ENCODE results near the gene ZFYVE1.
"Not testable (repeated sequence)": the region's sequence is repeated elsewhere in the genome, so short reads cannot be mapped to it uniquely, and the experiment has no call there.

Gene ZFYVE1

GRCh38 chr14:73049428-73049827, 22.5 kb upstream of the ZFYVE1 start:
- no peak for DNase-seq (ENCODE audit: low read depth)
- no peak overlapping the region for H3K4me3 ChIP-seq (ENCODE audit: low read depth, low read length)
- TF ChIP-seq, protein P1, sequence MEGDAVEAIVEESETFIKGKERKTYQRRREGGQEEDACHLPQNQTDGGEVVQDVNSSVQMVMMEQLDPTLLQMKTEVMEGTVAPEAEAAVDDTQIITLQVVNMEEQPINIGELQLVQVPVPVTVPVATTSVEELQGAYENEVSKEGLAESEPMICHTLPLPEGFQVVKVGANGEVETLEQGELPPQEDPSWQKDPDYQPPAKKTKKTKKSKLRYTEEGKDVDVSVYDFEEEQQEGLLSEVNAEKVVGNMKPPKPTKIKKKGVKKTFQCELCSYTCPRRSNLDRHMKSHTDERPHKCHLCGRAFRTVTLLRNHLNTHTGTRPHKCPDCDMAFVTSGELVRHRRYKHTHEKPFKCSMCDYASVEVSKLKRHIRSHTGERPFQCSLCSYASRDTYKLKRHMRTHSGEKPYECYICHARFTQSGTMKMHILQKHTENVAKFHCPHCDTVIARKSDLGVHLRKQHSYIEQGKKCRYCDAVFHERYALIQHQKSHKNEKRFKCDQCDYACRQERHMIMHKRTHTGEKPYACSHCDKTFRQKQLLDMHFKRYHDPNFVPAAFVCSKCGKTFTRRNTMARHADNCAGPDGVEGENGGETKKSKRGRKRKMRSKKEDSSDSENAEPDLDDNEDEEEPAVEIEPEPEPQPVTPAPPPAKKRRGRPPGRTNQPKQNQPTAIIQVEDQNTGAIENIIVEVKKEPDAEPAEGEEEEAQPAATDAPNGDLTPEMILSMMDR (IDR thresholded peaks at IDR 0.05; ENCODE audit: control insufficient read depth, extremely low read depth, insufficient read depth), result no peak

GRCh38 chr14:73047808-73048207, 20.9 kb upstream of the ZFYVE1 start:
- H3K4me3 ChIP-seq (ENCODE audit: low read depth, low read length), result no peak overlapping the region
- DNase-seq (ENCODE audit: low read depth), result no peak
- TF ChIP-seq, protein P1 (IDR thresholded peaks at IDR 0.05; ENCODE audit: control insufficient read depth, extremely low read depth, insufficient read depth), result no peak

GRCh38 chr14:73036706-73037450, 10.0 kb upstream of the ZFYVE1 start:
- not testable (repeated sequence) for H3K4me3 ChIP-seq (ENCODE audit: low read depth, low read length); DNase-seq (ENCODE audit: low read depth)

DNA sequence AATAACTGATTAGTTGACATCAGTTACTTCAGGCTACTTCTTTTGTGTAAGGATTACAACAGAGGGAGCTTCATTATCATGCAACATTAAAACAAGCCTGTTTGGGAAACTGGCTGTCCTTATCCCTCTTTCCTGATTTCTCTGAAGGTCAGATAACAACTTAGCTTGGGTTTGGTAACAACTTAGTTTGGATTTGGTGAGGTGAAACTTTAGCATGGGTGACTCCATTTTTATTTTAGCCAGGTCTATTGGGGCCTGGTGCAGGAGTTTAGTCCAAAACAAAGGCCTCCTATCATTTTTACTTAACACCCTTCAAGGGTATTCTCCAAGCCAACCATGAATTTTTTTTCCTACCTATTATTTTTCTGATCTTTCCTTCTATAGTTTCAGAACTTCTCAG, 1.1 kb upstream of the ZFYVE1 start:
- H3K4me3 ChIP-seq (ENCODE audit: low read depth, low read length), result no peak overlapping the region
- TF ChIP-seq, protein P1 (IDR thresholded peaks at IDR 0.05; ENCODE audit: control insufficient read depth, extremely low read depth, insufficient read depth), result no peak
- no peak for DNase-seq (ENCODE audit: low read depth)

- TF ChIP-seq, protein P1 (IDR thresholded peaks at IDR 0.05; ENCODE audit: control insufficient read depth, extremely low read depth, insufficient read depth), result no peak
- H3K4me3 ChIP-seq (ENCODE audit: low read depth, low read length), result peak overlapping the region; percentile 80
- no peak for DNase-seq (ENCODE audit: low read depth)
Measured at GRCh38 chr14:73027546-73027945, 640 bp upstream of the ZFYVE1 start.

- no peak for DNase-seq (ENCODE audit: low read depth)
- H3K4me3 ChIP-seq (ENCODE audit: low read depth, low read length), result peak overlapping the region; percentile 80
Measured at GRCh38 chr14:73026243-73026844, 562 bp downstream of the ZFYVE1 start.

GRCh38 chr14:73025544-73025943, 1.4 kb downstream of the ZFYVE1 start:
- DNase-seq (ENCODE audit: low read depth), result no peak
- H3K4me3 ChIP-seq (ENCODE audit: low read depth, low read length), result no peak overlapping the region
- TF ChIP-seq, protein P1 (IDR thresholded peaks at IDR 0.05; ENCODE audit: control insufficient read depth, extremely low read depth, insufficient read depth), result 0 out of 2 replicates have a peak, but pooled peaks have one; percentile 1

More at GRCh38 chr14:73026243-73026844, 562 bp downstream of the ZFYVE1 start:
- TF ChIP-seq, protein P1 (IDR thresholded peaks at IDR 0.05; ENCODE audit: control insufficient read depth, extremely low read depth, insufficient read depth), result no peak
